Measurements from ENCODE around the gene HECTD4. TPM values are rescaled to one million over a fixed set of nuclear protein-coding genes. Genes with fewer than 3 reads are reported as not detected.

HECTD4 gene
- total and polyA plus RNA-seq, 2 of the 4 experiments (the other 2 are of a cell fraction), result 12.9 to 13.0 TPM

GRCh38 chr12:112307317-112308011 lies 74.8 kb downstream of the HECTD4 start:
- Histone ChIP-seq H4K5ac (ENCODE audit: low read depth, low read length) (no peak overlapping the region), H3K4ac (ENCODE audit: low read depth, low read length) (no peak overlapping the region), H2BK120ac (ENCODE audit: low read depth, low read length) (no peak overlapping the region), H3K4me1 (ENCODE audit: control insufficient read depth, insufficient read depth, low read length) (peaks cover 7% of the 10 kb centered on the region), H2AK5ac (ENCODE audit: low read depth, low read length) (no peak overlapping the region), H3K27me3 (ENCODE audit: control insufficient read depth, insufficient read depth, low read length) (no peaks in the 10 kb centered on the region), H4K20me1 (ENCODE audit: insufficient read depth, low read length) (peaks cover 3% of the 10 kb centered on the region; the same call in 1 of the 2 replicates), H3K4me3 (ENCODE audit: insufficient read depth, low read depth, low read length) (no peak overlapping the region), H2BK15ac (ENCODE audit: low read depth, low read length) (no peak overlapping the region), H3K18ac (ENCODE audit: low read depth, low read length) (no peak overlapping the region), H3K9me3 (ENCODE audit: control insufficient read depth, insufficient read depth, low read length) (no peaks in the 10 kb centered on the region), H4K91ac (ENCODE audit: insufficient read depth, low read depth, low read length) (no peak overlapping the region), H2AFZ (replicated peaks; ENCODE audit: low read length, poor library complexity) (no peak overlapping the region), H3K23ac (ENCODE audit: low read depth, low read length) (no peak overlapping the region), H3K27ac (ENCODE audit: insufficient read depth, low read length) (no peak overlapping the region), H2BK20ac (ENCODE audit: low read depth, low read length) (no peak overlapping the region), H2BK5ac (ENCODE audit: low read depth, low read length, poor library complexity, severe bottlenecking) (no peak overlapping the region), H3K14ac (replicated peaks; ENCODE audit: low read depth, low read length) (no peak overlapping the region), H2AK9ac (replicated peaks; ENCODE audit: low read depth, low read length, poor library complexity) (no peak overlapping the region), H3K36me3 (ENCODE audit: control insufficient read depth, insufficient read depth, low read length) (peaks cover 6% of the 10 kb centered on the region; the same call in 1 of the 2 replicates), H3K9ac (ENCODE audit: low read depth, low read length) (no peak overlapping the region), H3K56ac (ENCODE audit: extremely low read depth, insufficient read depth, low read length) (no peak overlapping the region), H4K8ac (ENCODE audit: low read depth in 2 of 2, low read length in 2 of 2) (no peak overlapping the region), H3K9me1 (ENCODE audit: insufficient read depth, low read length) (peaks cover 13% of the 10 kb centered on the region), H3K79me1 (ENCODE audit: low read depth in 1 of 2, low read length in 2 of 2) (peaks cover 7 to 27% of the 10 kb centered on the region in 2 experiments; a peak in 3 of 4 replicates), H3K4me2 (ENCODE audit: low read depth, low read length) (no peak overlapping the region)
- dilution Hi-C loops (cut with HindIII; ENCODE audit: low sequenced_read_pairs, unreplicated experiment), result no loop called here
- TF ChIP-seq SMC3 (IDR thresholded peaks at IDR 0.05; ENCODE audit: low read depth, low read length) (no peak), CTCF (conservative IDR thresholded peaks at IDR 0.05; ENCODE audit: low read depth, low read length) (no peak), FOS (IDR thresholded peaks at IDR 0.05; ENCODE audit: low read depth, low read length) (no peak), POLR2A (IDR thresholded peaks at IDR 0.05; ENCODE audit: low read depth, low read length) (no peak), RCOR1 (IDR thresholded peaks at IDR 0.05; ENCODE audit: insufficient replicate concordance, low read length) (no peak), MAFK (IDR thresholded peaks at IDR 0.05; ENCODE audit: low read depth, low read length) (no peak), ELK1 (IDR thresholded peaks at IDR 0.05; ENCODE audit: borderline replicate concordance, low read depth, low read length) (no peak), RAD21 (IDR thresholded peaks at IDR 0.05; ENCODE audit: low read length) (no peak), CHD1 (IDR thresholded peaks at IDR 0.05; ENCODE audit: low read depth, low read length) (no peak)
- no TSS peak for BruUV-seq (replicated peaks)
- in situ Hi-C loops (cut with MboI; ENCODE audit: low sequenced_read_pairs), result no loop called here
- ATAC-seq (ENCODE audit: low read depth), result no peak; the same call in 1 of the 2 replicates
- POLR2A ChIA-PET (ENCODE audit: unreplicated experiment), result interaction anchor here (0.6 kb wide), 1 partner anchor 539 kb away, joined by 3 read pairs; no protein-coding TSS in a partner anchor
- DNase-seq, result no peak
- intact Hi-C loops (cut with micrococcal nuclease), result no loop called here
- no CpG with 5 or more reads among the region's 2 CpGs for WGBS, 2 experiments (ENCODE audit: extremely low coverage in 2 of 2, insufficient read length in 1 of 2)
- CTCF ChIA-PET, result interaction anchor here (0.6 to 0.8 kb wide), 2 partner anchors 61 to 80 kb away, joined by 3 to 5 read pairs; no protein-coding TSS in a partner anchor

Measured in IMR-90 (cell line).